DMS 273 (cell line): ENCODE data around the gene ANKLE2.
"Not testable (repeated sequence)": the region's sequence is repeated elsewhere in the genome, so short reads cannot be mapped to it uniquely, and the experiment has no call there.

ENCODE experiments used
- DNase-seq: peaks from one replicate; lab custom pipeline; 2025; ENCODE audit not compliant: unreplicated experiment; lab: John Stamatoyannopoulos, UW

The ANKLE2 gene

DNA sequence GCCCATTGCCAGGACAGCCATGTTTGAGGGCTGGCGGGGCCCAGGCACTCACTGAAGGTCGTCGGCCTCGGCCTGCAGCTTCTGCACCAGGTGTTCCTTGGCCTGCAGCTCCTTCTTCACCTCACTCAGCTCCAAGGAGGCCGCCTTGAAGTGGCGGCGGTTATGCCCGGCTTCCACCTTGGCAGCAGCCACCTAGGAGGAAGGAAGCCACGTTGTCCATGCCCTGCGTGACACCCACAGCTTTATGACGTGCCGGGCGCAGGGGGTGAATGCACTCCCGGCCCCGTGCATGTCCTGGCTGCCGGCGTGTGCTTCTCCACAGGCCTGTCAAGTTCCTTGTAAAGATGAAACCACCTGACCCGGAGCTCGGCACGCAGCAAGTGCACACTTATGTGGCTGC is 16.0 kb upstream of the ANKLE2 start:
- no peak for DNase-seq

DNA sequence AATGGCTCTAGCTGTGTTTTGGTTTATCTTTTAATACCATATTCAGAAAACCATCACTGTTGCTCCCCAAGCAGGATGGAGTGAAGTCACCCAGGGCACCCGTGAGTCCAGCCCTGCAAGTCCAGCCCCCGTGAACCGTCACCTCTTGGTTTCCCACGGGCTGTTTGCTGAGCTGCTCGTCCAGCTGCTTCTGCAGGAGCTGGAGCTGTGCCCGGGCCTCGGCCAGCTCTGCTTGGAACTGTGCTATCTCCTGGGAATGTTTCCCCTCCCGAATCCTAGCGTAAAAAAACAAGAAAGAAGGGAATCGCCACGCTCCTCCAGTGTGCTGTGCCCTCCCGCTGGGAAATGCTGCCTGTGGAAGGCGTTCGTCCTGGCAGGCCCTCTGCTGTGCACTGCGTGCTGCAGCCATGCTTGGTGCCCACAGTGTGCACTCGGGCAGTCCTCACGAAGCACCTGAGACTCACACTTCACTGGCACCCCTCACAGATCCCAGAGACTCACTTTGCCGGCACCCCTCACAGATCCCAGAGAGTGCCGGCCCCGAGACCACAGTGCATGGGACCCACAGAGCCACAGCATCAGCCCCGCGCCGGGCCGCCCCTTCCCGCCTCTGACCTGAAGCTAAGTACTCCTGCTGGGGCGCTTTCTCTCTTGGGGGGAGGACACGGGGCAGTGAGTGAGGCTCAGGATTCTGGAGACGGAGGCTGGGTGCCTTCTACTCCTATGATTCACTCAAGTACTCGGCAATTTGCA is 15.4 kb upstream of the ANKLE2 start:
- DNase-seq: peak; percentile 56

DNA sequence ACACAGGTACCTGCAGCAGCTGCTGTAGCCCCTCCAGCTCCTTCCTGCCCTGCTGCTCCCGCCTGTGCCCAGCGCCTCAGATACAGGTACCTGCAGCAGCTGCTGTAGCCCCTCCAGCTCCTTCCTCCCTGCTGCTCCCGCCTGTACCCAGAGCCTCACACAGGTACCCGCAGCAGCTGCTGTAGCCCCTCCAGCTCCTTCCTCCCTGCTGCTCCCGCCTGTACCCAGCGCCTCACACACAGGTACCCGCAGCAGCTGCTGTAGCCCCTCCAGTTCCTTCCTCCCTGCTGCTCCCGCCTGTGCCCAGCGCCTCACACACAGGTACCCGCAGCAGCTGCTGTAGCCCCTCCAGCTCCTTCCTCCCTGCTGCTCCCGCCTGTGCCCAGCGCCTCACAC is 14.6 kb upstream of the ANKLE2 start:
- not testable (repeated sequence) for DNase-seq

DNA sequence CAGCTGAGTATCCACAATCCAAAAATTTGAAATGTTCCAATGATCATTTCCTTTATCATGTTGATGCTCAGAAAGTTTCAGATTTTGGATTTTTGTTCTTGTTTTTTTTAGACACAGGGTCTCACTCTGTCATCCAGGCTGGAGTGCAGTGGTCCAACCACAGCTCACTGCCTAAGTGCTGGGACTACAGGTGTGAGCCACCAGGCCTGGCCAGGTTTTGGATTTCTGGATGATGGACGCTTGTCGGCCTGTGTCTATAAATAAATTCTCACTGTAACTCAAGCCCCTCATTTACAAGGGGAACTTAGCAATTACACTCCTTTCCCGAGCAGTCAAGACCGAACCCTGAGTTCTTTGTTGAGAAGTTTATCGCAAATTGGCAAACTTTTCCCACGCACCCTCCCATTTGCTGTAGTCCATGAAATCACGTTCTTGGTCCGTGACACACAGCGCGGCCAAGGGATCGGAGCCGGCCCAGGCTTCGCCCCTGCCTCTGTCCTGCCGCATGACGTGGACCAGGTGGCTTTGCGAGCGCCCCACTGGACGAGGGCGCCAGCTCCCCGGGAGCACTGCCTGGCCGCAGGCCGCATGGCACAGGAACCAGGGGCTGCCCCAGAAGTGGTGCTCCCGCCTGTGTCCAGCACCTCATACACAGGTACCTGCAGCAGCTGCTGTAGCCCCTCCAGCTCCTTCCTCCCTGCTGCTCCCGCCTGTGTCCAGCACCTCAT is 14.0 kb upstream of the ANKLE2 start:
- DNase-seq: no peak

DNA sequence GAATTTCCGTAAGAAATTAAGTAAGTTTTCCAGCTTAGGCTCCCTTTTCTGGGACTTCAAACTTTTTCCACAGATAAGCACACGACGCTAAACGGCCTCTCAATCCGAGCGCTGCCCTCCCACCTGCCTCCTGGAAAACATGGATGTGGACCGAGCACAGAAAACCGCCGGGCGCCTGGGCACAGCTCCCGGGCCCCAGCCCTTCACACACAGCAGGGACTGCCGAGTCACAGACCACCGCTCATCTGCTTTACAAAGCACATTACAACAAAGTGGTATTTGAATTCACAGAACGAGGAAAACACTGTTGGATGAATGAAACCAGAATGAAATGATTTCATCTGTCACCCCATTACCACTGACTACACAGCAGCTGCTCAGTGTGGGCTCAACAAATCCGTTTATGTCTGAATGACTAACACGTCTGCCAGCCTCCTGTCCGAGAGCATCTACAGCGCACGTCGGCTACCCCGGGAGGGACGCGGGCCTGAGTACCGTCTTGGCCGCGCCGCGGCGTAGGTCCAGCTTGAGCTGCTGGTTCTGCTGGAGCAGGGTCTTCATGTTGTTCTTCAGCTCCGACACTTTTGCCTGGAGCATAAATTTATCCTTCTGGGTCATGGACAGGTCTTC is 13.1 kb upstream of the ANKLE2 start:
- DNase-seq: no peak

DNA sequence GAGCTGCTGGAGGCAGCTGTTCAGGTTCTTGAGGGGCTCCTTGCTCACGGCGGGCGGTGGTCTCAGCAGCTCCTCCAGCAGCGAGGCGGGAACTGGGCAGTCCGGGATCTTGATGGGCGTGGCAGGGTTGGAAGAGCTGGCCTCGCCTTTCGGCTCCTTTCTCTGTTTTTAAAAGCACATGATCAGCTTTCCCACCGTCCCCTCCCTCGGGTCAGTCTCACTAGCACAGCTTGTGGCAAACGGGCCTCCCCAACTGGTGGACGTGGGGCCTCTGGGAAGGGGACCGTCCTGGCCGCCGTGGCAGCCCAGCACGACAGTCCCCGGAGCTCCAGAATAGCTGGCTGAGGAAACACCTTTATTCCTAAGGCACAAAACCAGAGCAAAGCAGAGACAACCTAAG is 12.5 kb upstream of the ANKLE2 start:
- DNase-seq: no peak

DNA sequence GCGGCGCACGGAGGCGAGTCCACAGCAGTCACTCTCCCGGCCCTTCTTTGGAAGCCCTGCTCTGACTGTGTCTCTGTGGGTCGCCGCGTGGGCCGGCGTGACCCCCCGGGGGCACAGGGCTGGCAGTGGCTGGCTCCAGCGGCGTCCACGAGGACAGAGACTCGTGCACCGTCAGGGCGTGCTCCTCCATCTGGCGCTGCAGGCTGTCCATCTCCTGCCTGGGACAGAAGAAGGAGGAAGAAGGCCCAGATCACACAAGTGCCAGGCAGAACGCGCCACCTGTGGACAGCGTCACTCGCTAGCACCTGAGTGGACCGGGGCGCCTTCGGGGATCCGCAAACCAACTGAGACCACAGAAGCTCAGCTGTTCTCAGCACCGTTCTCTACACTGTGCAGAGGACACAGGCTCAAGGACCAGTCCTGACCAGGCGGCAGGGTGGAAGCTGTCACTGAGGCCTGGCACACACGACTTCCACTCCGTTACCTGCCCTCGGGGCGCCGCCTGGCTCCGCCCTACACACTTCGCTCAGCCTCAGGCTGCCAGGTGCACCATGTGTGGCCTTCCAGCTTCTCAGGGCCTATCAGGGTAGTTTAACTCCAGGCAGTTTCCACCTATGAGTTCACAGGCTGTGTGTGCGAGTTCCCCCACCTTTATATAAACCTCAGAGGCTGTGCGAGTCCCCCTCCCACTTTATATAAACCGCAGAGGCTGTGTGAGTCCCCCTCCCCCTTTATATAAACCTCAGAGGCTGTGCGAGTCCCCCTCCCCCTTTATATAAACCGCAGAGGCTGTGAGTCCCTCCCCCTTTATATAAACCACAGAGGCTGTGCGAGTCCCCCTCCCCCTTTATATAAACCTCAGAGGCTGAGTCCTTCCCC is 11.7 kb upstream of the ANKLE2 start:
- no peak for DNase-seq

DNA sequence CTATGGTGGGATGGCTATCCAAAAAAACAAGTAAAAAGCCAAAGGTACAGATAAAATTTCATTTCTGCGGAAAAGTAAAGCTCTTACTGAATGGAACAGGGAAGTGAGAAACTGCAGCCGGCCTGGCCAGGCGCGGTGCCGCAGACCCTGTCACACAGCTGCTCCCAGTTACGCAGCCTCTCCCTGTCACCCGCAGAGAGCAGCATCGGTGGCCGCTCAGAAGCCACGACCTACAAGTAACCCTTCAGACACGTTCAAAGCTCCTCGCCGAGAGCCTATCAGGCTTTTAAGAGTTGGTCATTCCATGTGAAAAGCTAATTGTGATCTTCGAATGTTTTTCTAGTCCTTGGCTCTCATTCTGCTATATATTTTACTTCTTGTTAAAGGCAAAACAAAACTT is 11.0 kb upstream of the ANKLE2 start:
- no peak for DNase-seq

DNA sequence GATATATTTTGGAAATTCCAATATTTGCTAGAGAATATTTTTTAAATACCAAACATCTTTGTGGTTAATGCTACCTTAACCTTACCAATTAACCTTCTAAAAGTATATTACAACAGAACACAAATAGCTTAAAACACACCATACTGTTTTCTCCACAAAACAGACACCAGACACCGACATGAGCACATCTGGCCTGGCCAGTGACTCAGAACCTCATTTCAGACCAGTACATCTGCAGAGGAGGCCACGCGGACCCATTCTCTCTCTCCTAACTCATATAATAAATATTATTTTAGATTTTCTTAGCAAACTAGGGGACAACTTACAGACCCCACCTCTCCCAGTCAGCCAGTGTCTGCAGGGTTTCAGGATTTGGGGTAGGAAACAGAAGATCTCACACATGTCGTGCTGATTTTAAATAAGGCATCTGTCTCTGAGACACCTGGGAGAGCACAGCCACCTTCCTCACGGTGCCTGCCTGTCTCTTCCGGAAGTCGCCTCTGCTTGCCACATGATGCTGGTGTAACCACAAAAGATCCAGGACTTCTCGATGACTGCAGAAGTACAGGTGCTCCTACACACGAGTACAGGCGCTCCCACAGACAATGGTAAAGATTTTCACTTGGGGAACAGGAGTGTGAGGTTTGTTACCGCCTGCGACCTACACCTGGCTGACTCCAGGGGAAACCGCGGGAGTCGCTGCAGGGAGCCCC is 9.7 kb upstream of the ANKLE2 start:
- DNase-seq: no peak

DNA sequence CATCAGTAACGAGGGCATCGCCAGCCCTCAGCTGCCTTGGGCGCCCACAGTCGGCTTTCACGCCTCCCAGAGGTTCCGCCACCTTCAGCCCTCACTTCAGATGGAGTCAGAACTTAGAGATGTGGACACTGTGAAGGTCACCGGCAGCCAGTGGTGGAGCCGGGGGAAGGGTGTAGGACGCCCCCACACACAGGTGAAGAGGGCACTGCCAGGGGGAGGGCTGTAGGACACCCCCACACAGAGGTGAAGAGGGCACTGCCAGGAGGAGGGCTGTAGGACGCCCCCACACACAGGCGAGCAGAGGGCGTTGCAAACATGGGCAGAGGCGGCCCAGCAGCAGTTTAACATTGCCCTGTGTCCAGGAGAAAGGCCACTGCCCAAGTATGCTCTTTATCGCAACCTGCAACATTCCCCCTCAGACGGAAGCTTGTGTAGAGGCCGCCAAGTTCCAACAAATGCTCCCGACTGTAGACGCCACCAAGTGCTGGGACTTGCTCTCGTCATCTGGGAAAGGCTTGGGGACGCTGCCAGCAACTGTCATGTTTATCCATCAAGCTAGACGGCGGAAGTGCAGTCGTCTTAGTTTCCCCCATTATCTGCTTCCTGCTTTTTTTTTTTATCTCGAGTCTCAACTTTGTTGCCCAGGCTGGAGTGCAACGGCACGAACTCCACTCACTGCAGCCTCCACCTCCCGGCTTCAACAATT is 4.9 kb upstream of the ANKLE2 start:
- peak; percentile 22 for DNase-seq

DNA sequence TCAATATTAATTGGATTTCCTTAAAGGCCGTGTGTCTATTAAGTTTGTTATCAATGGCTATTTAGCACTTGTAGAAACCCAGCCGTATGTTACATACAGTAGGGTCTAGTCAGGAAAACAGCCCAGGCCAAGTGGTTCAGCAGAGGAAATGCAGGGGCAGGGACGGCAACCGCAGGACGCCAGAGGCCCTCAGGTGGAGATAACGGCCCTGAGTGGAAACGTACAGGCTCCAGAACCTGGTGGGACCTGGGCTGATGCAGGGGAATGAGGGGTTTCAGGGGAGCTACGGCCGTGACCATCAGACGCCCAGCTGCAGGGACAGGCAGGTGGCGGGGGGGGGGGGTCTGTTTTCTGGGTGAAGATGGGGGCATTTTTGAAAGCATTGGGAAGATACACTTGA is 3.7 kb upstream of the ANKLE2 start:
- no peak for DNase-seq

DNA sequence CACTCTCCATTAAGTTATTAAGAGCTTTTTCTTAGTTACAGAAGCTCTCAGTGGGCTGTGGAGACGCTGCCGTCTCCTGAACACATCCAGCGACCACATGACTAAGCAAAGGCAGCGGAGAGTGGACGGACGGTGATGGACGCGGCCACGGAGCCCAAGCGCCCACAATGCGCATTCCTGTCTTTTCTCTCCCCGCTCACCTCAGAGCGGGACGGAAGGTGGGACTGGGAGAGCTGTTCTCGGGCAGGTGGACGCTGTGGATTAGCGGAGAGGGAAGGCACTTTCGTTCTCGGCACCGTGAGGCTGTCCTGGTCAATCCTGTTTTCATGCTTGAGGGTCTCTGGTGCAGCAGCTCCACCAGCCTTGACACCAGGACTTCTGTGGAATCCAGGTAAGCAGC is 2.6 kb upstream of the ANKLE2 start:
- DNase-seq: no peak

DNA sequence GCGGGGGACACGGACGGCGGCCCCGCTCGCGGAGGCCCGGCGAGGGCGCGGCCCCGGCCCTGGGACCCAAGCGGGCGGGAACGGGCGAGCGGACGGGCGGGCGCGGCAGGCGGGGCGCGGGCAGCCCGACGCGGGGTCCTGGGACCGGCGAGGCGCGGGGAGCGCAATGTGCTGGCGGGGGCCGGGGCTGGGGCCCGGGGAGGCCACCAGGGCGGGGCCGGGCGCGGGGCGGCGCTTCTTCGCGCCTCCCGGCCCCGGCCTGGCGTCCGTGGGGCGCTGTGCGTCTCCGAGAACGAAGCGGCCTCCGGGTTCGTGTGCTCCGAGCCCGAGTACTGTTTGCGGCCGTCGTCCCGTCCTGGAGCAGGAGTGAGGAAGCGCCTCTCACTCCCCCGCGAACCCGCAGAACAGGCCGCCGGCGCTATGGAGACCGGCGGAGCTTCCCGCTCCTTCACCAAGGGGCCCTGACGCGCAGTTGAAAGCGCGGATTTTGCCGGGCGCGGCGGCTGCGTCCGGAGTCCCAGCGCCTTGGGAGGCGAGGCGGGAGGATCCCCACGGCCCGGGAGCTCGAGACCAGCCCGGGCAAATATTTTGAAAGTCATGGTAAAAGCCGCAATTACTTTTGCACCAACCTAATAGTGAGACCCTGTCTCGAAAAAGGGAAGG is 420 bp upstream of the ANKLE2 start:
- DNase-seq: peak; percentile 93

DNA sequence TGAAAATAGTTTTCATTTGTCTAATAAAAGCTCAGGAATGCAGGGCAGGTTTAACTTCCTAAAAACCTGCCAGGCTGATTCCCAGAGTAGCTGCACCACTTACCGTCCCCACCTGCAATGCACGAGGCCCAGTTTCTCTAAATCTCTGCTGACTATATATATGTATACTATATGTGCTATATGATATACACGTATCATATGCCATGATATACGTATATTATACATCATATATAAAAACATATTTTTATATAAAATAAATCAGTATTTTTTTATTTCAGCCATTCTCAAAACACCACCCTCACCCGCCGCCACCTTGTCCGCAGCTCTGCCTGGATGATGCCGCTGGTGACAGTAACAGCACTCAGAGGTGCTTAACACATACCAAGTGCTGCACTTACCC is 2.3 kb downstream of the ANKLE2 start:
- DNase-seq: no peak

DNA sequence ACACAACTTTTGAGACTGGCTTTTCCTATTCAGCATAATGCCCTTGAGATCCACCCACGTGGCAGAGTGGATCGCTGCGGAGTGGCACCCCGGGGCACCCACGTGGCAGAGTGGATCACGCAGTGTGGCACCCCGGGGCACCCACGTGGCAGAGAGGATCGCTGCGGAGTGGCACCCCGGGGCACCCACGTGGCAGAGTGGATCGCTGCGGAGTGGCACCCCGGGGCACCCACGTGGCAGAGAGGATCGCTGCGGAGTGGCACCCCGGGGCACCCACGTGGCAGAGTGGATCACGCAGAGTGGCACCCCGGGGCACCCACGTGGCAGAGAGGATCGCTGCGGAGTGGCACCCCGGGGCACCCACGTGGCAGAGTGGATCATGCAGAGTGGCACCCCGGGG is 2.8 kb downstream of the ANKLE2 start:
- DNase-seq: not testable (repeated sequence)

DNA sequence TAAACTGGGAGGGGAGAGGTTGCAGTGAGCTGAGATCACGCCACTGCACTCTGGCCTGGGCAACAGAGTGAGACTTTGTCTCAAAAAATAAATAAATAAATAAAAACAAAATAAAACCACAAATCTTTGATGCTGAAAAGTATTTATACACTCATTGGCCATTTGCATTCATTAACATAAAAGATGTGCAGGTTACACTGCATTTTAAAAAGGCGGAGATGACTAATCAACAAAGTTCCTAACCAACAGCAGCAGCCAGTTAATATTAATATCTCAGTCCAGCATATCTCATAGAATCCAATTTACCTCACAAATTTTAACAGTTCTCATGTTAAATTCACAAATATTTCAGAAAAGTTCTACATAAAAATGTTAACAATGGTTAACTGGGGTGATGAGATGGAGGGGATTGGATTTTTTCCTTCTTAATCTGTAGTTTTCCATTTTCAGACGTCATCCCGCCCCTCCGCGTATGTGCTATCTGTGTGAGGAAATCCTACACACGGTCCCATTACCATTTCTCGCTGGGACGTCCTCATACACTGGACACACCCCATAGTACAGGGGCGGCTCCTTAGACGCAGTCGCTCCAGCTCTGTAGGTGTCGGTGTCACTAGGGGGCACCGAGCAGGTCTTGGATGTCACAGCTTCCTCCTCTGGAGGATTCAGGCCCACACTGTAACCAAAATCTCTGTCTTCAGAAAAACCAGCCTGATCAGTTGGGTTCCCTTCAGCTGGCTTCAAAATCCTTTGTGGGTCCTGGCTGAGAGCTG is 7.3 kb downstream of the ANKLE2 start:
- DNase-seq: no peak

DNA sequence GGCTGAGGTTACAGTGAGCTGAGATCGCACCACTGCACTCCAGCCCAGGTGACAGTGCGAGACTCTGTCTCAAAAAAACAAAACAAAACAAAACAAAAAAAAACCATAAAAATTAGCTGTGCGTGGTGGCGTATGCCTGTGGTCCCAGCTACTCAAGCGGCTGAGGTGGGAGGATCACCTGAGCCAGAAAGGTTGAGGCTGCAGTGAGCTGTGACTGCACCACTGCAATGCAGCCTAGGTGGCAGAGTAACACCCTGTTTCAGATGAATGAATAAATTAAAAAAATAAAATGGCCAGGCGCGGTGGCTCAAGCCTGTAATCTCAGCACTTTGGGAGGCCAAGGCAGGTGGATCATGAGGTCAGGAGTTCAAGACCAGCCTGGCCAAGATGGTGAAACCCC is 8.0 kb downstream of the ANKLE2 start:
- not testable (repeated sequence) for DNase-seq

DNA sequence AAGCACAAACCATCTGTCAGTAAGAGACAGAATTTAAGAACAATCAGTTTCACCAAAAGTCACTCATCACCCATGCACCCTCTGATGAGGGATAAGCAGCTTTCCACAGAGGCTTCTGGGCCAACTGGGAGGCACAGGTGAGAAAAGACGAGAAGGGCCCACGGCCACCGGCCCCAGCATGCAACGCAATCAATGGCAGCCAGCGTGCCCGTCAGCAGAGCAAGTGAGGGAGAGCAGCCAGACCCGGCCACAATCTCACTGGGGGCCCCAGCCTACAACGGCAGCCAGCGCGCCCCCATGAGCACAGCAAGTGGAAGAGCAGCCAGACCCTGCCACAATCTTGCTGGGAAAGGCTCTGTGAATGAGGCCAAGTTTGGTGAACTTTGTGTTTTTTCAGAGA is 13.3 kb downstream of the ANKLE2 start:
- DNase-seq: no peak

DNA sequence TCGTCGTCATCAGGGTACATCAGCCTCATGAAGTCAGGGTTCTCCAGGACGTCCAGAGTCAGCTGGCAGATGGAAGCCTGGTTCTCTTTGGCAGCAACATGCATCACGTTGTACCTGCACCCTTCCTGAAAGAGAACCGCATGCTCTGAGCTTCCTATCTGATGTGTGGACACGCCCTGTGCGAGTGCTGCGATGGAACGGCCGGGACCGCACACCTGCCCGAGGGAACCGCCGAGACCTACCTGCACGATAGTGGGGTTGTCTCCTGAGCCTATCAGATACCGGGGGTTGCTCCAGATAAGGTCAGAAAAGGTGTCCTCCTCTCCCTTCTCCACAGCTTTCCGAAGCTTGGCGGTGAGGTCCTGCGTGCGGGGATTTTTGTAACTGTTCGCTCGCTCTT is 13.7 kb downstream of the ANKLE2 start:
- DNase-seq: no peak
